ENCODE data around the gene FOXD4. TPM values are rescaled to one million over a fixed set of nuclear protein-coding genes. Genes with fewer than 3 reads are reported as not detected.
"Not testable (repeated sequence)": the region's sequence is repeated elsewhere in the genome, so short reads cannot be mapped to it uniquely, and the experiment has no call there.

FOXD4 gene
- total and polyA plus RNA-seq, 10 donors = 0.20 to 1.7 (median 0.41) TPM

DNA sequence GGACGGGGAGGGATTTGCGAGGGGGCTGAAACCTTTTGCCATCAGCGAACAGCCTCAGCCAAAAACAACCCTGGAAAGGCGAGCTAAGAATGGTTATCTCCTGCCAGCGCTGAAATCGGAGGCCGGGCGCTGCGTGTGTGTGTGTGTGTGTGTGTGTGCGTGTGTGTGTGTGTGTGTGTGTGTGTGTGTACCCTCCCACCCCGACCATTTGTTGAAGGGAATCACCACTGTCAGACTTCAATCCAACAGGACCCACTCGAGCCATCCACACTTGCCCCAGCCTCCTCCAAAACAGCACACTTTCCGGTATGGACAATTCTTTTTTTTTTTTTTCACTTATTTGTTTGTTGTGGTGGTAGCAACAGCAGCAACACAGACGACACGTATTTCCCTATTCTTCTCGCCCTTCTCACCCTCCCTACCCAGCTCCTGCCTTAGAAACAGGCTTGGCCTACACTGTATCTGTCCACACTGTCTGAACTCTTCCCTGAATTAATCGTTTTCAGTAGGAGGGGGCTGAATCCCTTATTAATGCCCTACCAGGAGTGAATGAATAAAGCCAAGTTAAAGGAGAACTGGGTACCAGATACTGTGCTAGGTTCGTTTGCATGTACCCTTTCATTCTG, 44.2 kb downstream of the FOXD4 start:
- DNase-seq; H3K9me3 ChIP-seq; H3K36me3 ChIP-seq; intact Hi-C loops (cut with DNase I; ENCODE audit: low total_unique reads): not testable (repeated sequence)
- WGBS, 5 donors = 23 to 42% (median 28%) methylated on average over 9 to 17 of the region's 18 CpGs
- Histone ChIP-seq H3K4me3 (peak overlapping the region in 7 of 8 donors; percentile 18 to 70 (median 40)), H3K27me3 (replicated peaks in 1 of 7) (peaks cover 0 to 18% (median 11%) of the 10 kb centered on the region in 7 donors), H3K27ac (peak overlapping the region in 4 of 8 donors; percentile 51 to 80 (median 74)), H3K4me1 (peaks cover 0 to 11% (median 10%) of the 10 kb centered on the region in 6 donors)

DNA sequence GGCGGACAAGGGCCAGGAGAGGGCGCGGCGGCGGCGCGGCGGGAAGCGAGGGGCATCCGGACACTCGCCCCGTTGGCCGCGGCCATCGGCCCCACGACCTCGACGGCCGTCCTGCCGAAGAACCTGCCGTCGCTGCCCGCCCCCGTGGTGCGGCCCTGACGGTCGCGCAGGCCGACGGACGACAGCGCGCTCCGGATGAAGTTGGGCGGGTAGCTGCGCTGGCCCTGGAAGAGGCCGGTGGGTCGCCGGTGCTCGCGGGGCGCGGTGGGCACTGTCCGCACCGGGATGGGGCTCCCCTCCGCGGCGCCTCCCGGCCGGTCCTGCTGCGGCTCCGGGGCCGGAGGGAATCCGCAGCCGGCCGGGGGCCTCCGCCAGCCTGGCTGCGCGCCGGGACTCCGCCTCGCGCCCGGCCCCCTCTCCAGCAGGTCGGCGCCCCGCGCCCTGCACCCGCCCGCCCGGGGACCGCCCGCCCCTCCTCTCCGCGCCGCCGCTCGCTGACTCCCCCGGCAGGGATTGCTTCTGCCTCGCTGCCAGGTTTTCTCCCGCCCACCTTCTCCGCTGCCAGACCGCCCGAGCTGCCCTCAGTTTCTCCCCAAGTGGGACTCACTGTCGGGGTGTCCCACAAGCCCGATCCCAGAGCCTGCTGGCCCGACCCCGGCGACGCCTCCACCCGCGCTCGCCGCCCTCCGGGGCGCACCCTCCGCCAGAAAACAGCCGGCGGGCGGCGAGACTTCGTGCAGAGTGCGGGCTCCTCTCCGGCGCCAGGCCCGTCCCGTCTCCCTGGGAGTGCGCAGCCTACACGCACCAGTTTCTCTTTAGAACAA, 44.9 kb downstream of the FOXD4 start:
- intact Hi-C loops (cut with DNase I; ENCODE audit: low total_unique reads); H3K36me3 ChIP-seq; H3K9me3 ChIP-seq: not testable (repeated sequence)
- Histone ChIP-seq H3K27me3 (replicated peaks in 1 of 7) (peaks cover 0 to 18% (median 11%) of the 10 kb centered on the region in 7 donors), H3K27ac (peak overlapping the region in 6 of 8 donors; percentile 48 to 80 (median 66)), H3K4me1 (peaks cover 0 to 11% (median 10%) of the 10 kb centered on the region in 6 donors), H3K4me3 (peak overlapping the region; percentile 18 to 70 (median 37))
- peak; percentile 63 for DNase-seq
- TF ChIP-seq POLR2AphosphoS5 (IDR thresholded peaks at IDR 0.05) = peak in 1 of 3 donors; percentile 34
- WGBS, 5 donors = 0 to 5% (median 2%) methylated on average over 13 to 109 of the region's 109 CpGs

Other genes starting within 250 kb of the FOXD4 start
- 10 to 100 TPM in 3 of 7 donors, 1 to 10 TPM in 4; 1.9 to 32.7 (median 9.3) TPM for gene WASHC1, start 89.0 kb downstream of the FOXD4 start, total RNA-seq
- gene WASHC1, start 89.0 kb downstream of the FOXD4 start, polyA plus RNA-seq = 10 to 100 TPM; 30.8 to 79.1 (median 47.7) TPM
- gene ZNG1A, start 60.6 kb upstream of the FOXD4 start, total RNA-seq = 10 to 100 TPM; 27.3 to 52.3 (median 38.0) TPM
- 10 to 100 TPM; 24.0 to 34.6 (median 24.4) TPM for gene ZNG1A, start 60.6 kb upstream of the FOXD4 start, polyA plus RNA-seq
- gene DOCK8, start 96.4 kb upstream of the FOXD4 start, total RNA-seq = 100 to 1,000 TPM; 153 to 275 (median 196) TPM
- 10 to 100 TPM; 34.3 to 40.1 (median 39.1) TPM for gene DOCK8, start 96.4 kb upstream of the FOXD4 start, polyA plus RNA-seq